DOHH2 (cell line): Measurements from ENCODE around the gene MUC15.

Experiments used
- CTCF ChIP-seq: fragments of 200-600 bp; sonication (generic); IDR thresholded peaks from one replicate; pipeline ENCODE4 v1.5.1; 2014; ENCODE audit warnings: antibody characterized with exemption, mild to moderate bottlenecking, low read depth, low read length; ENCODE audit not compliant: poor library complexity, severe bottlenecking
- EZH2phosphoT487 ChIP-seq: fragments of 200-600 bp; sonication (generic); IDR thresholded peaks from 2 replicates; pipeline ENCODE4 v1.6.1; 2017; ENCODE audit warnings: borderline replicate concordance, mild to moderate bottlenecking, antibody characterized with exemption, low read length, moderate library complexity, mixed read lengths

- TF ChIP-seq CTCF (no peak), EZH2phosphoT487 (no peak)
Measured at GRCh38 chr11:26510164-26510563, 61.9 kb downstream of the MUC15 start.
